CD4-positive, alpha-beta T cell (primary cell): ENCODE measurements around the gene MCRIP1. TPM values are rescaled to one million over a fixed set of nuclear protein-coding genes. Genes with fewer than 3 reads are reported as not detected.

ENCODE experiments used
- ATAC-seq: fragments of 200-7000 bp; cut with Tn5 transposase; one replicate; pipeline ENCODE4 v1.10.0; 2022; ENCODE audit warnings: mild to moderate bottlenecking; ENCODE audit not compliant: poor library complexity
- CTCF ChIA-PET: fragments of 350-600 bp; sonication (Branson Sonifier 250); formaldehyde crosslinking; loops from one replicate; lab custom pipeline; 2021; ENCODE audit warnings: antibody characterized with exemption, inconsistent platforms; lab: Charles Lee
- POLR2A ChIA-PET: fragments of 350-600 bp; sonication (Branson Sonifier 250); formaldehyde crosslinking; loops from one replicate; lab custom pipeline; 2021; ENCODE audit warnings: antibody characterized with exemption, inconsistent platforms; lab: Charles Lee
- DNase-seq, 14 experiments: peaks; one replicate each; pipeline ENCODE4 v3.0.0-alpha.2; 2013 to 2020; ENCODE audit warnings: mixed read lengths in 2 of 14
- H3K27ac ChIP-seq, 2 donors: one replicate each; pipeline versions ENCODE4 v1.5.1 to v1.7.0; 2013; ENCODE audit warnings: low read length in 2 of 2, low read depth in 1 of 2, mild to moderate bottlenecking in 1 of 2
- H3K27me3 ChIP-seq, 2 experiments: 1 replicate in 1 of 2; 2 replicates in 1 of 2; pipeline versions ENCODE4 v1.6.1 to v1.7.0; 2013; ENCODE audit warnings: low read length in 2 of 2, control low read depth in 1 of 2, mild to moderate bottlenecking in 1 of 2, moderate library complexity in 1 of 2; ENCODE audit not compliant: insufficient read depth in 2 of 2, control insufficient read depth in 1 of 2
- H3K36me3 ChIP-seq: one replicate; pipeline ENCODE4 v1.6.1; 2013; ENCODE audit warnings: low read length, control low read depth; ENCODE audit not compliant: insufficient read depth
- H3K4me1 ChIP-seq: one replicate; pipeline ENCODE4 v1.6.1; 2013; ENCODE audit warnings: low read length, control low read depth; ENCODE audit not compliant: insufficient read depth
- H3K4me3 ChIP-seq: one replicate; pipeline ENCODE4 v1.5.1; 2013; ENCODE audit warnings: mild to moderate bottlenecking, low read length, moderate library complexity
- H3K9me3 ChIP-seq, 2 experiments: 1 replicate in 1 of 2; 2 replicates in 1 of 2; pipeline versions ENCODE4 v1.6.1 to v1.7.0; 2013; ENCODE audit warnings: low read length in 2 of 2, mild to moderate bottlenecking in 2 of 2, control low read depth in 1 of 2, moderate library complexity in 1 of 2; ENCODE audit not compliant: control insufficient read depth in 1 of 2, insufficient read depth in 1 of 2
- H3K27ac Mint-ChIP-seq: one replicate; pipeline ENCODE4 v1.8.0; 2020; ENCODE audit warnings: mixed read lengths
- H3K27me3 Mint-ChIP-seq: one replicate; pipeline ENCODE4 v1.8.0; 2021; ENCODE audit warnings: mixed read lengths
- H3K36me3 Mint-ChIP-seq: one replicate; pipeline ENCODE4 v1.8.0; 2021; ENCODE audit warnings: low read depth, mixed read lengths
- H3K4me1 Mint-ChIP-seq: one replicate; pipeline ENCODE4 v1.8.0; 2021; ENCODE audit warnings: low read depth, mixed read lengths
- H3K4me3 Mint-ChIP-seq: one replicate; pipeline ENCODE4 v1.8.0; 2020; ENCODE audit warnings: mild to moderate bottlenecking, mixed read lengths
- H3K9me3 Mint-ChIP-seq: one replicate; pipeline ENCODE4 v1.8.0; 2020; ENCODE audit warnings: mixed read lengths
- CTCF ChIP-seq: fragments of 200-600 bp; IDR thresholded peaks from one replicate; pipeline ENCODE4 v1.8.0; 2022; ENCODE audit warnings: antibody characterized with exemption, mild to moderate bottlenecking
- intact Hi-C, 2 experiments: fragments of 100-400 bp; cut with DNase I in 1 of 2; cut with micrococcal nuclease in 1 of 2; formaldehyde crosslinking; loops; one replicate each; pipeline versions ENCODE4 v1.15.1 to v1.9.0; 2023 to 2025; cut with DNase I, micrococcal nuclease
- polyA plus RNA-seq, 2 donors: library from polyadenylated mRNA; unstranded; fragments of 120-200 nt; gene quantifications; one replicate each; pipeline ENCODE4 v1.2.1, GENCODE V29; 2013
- total RNA-seq, 174 experiments: library from RNA in 2 of 174; stranded (reverse) in 2 of 174; gene quantifications; one replicate each; pipeline ENCODE4 v1.2.3 and lab custom pipeline; 2021 to 2026

The MCRIP1 gene
- 10 to 100 TPM; 36.9 to 37.7 TPM for total RNA-seq
- 61.6 TPM for polyA plus RNA-seq (2013, experiment 1 of 2)
- 61.5 TPM for polyA plus RNA-seq (2013, experiment 2 of 2)
- 22.0 to 92.5 (median 41.6) reads per million in 172 experiments for total RNA-seq (lab: John Stamatoyannopoulos, UW)

- Histone ChIP-seq H3K36me3 (peaks cover 5% of the 10 kb centered on the region), H3K4me3 (peak within 1 kb of the TSS; percentile 80), H3K4me1 (peaks cover 28% of the 10 kb centered on the region), H3K27ac (peak within 1 kb of the TSS; percentile 72 to 91), H3K27me3 (no peaks in the 10 kb centered on the region), H3K9me3 (no peaks in the 10 kb centered on the region)
- ATAC-seq = peak; percentile 78
- TF ChIP-seq CTCF = no peak
- Mint-ChIP-seq H3K27ac (peak within 1 kb of the TSS; percentile 88), H3K36me3 (peaks cover 7% of the 10 kb centered on the region), H3K4me1 (peaks cover 19% of the 10 kb centered on the region), H3K4me3 (peak within 1 kb of the TSS; percentile 93), H3K9me3 (no peaks in the 10 kb centered on the region), H3K27me3 (no peaks in the 10 kb centered on the region)
- POLR2A ChIA-PET = interaction anchor here (0.6 to 2.8 kb wide), 12 partner anchors 10 to 554 kb away, joined by 3 to 13 read pairs (median 4); partner anchors contain the start of genes ARL16, HGS, MRPL12 and P4HB
- peak; percentile 82 to 98 (median 92) for DNase-seq
- CTCF ChIA-PET = interaction anchor here (1.7 kb wide), 1 partner anchor 126 kb away, joined by 5 read pairs; no protein-coding TSS in a partner anchor
- intact Hi-C loops = loop anchor here (1.0 to 5.0 kb wide), 5 partner anchors 27 to 84 kb away; partner anchors contain the start of genes P4HB (in 2 of the 2), ALYREF (in 1 of the 2), ANAPC11 (in 1 of the 2) and ARHGDIA (in 1 of the 2)
Observed at GRCh38 chr17:81833160-81833920, at the start of gene MCRIP1. TSS of gene MCRIP1 (minus strand) at chr17:81833291. CDS start at chr17:81824506, 8,785 bp downstream.

- no peaks in the 10 kb centered on the region for H3K9me3 ChIP-seq
Observed at GRCh38 chr17:81879121-81879520, 46.0 kb upstream of the MCRIP1 start.

GRCh38 chr17:81878294-81878693, 45.2 kb upstream of the MCRIP1 start:
- Mint-ChIP-seq H3K36me3 (peaks cover 32% of the 10 kb centered on the region), H3K27me3 (no peaks in the 10 kb centered on the region), H3K27ac (no peak overlapping the region), H3K4me3 (no peak overlapping the region), H3K9me3 (no peaks in the 10 kb centered on the region), H3K4me1 (peaks cover 12% of the 10 kb centered on the region)
- no peak overlapping the region for H3K4me3 ChIP-seq
- POLR2A ChIA-PET = no interaction called here
- H3K36me3 ChIP-seq = peaks cover 14% of the 10 kb centered on the region
- H3K27ac ChIP-seq = no peak overlapping the region
- intact Hi-C loops = no loop called here
- CTCF ChIA-PET = interaction anchor here (0.9 to 1.3 kb wide), 2 partner anchors 12 to 144 kb away, joined by 3 to 4 read pairs; partner anchors contain the start of gene CENPX
- no peaks in the 10 kb centered on the region for H3K9me3 ChIP-seq
- H3K27me3 ChIP-seq = no peaks in the 10 kb centered on the region
- no peak for TF ChIP-seq CTCF
- DNase-seq (no peak), ATAC-seq (no peak)
- H3K4me1 ChIP-seq = peaks cover 3% of the 10 kb centered on the region

More at GRCh38 chr17:81879121-81879520, 46.0 kb upstream of the MCRIP1 start:
- intact Hi-C loops = no loop called here
- ATAC-seq (no peak), DNase-seq (no peak)
- Mint-ChIP-seq H3K27me3 (no peaks in the 10 kb centered on the region), H3K9me3 (no peaks in the 10 kb centered on the region), H3K27ac (no peak overlapping the region), H3K4me3 (no peak overlapping the region), H3K4me1 (peaks cover 6% of the 10 kb centered on the region), H3K36me3 (peaks cover 39% of the 10 kb centered on the region)
- H3K27me3 ChIP-seq = no peaks in the 10 kb centered on the region
- no peak for TF ChIP-seq CTCF
- ChIA-PET POLR2A (no interaction called here), CTCF (no interaction called here)
- H3K4me3 ChIP-seq = no peak overlapping the region
- H3K36me3 ChIP-seq = peaks cover 15% of the 10 kb centered on the region
- no peaks in the 10 kb centered on the region for H3K4me1 ChIP-seq
- no peak overlapping the region for H3K27ac ChIP-seq
